Nephron progenitor cell (in vitro differentiated cells): Measurements from ENCODE around the gene UQCRC2.
A peak's percentile ranks its signal among the peaks of the same experiment; 100 is the strongest.

Source experiments
- DNase-seq: peaks from one replicate; pipeline ENCODE4 v3.0.0; 2021
- H3K27ac Mint-ChIP-seq: 2 replicates; pipeline ENCODE4 v1.8.0; 2021; ENCODE audit warnings: mild to moderate bottlenecking, moderate library complexity, mixed read lengths
- H3K27me3 Mint-ChIP-seq: 2 replicates; pipeline ENCODE4 v1.8.0; 2021; ENCODE audit warnings: mild to moderate bottlenecking, low read depth, mixed read lengths; ENCODE audit not compliant: poor library complexity
- H3K36me3 Mint-ChIP-seq: 2 replicates; pipeline ENCODE4 v1.8.0; 2021; ENCODE audit warnings: low read depth, mixed read lengths
- H3K4me1 Mint-ChIP-seq: 2 replicates; pipeline ENCODE4 v1.8.0; 2021; ENCODE audit warnings: mixed read lengths
- H3K4me3 Mint-ChIP-seq: 2 replicates; pipeline ENCODE4 v1.8.0; 2021; ENCODE audit warnings: mild to moderate bottlenecking, moderate library complexity, mixed read lengths
- H3K9me3 Mint-ChIP-seq: 2 replicates; pipeline ENCODE4 v1.8.0; 2021; ENCODE audit warnings: mild to moderate bottlenecking, moderate library complexity, mixed read lengths
- CTCF ChIP-seq: fragments of 200-600 bp; sonication (generic); IDR thresholded peaks from 2 replicates; pipeline ENCODE4 v1.5.0; 2021; ENCODE audit warnings: antibody characterized with exemption

UQCRC2 gene

GRCh38 chr16:21946889-21947635, 6.1 kb upstream of the UQCRC2 start:
- Mint-ChIP-seq H3K4me1 (peaks cover 12% of the 10 kb centered on the region), H3K9me3 (no peaks in the 10 kb centered on the region), H3K4me3 (no peak overlapping the region), H3K36me3 (no peaks in the 10 kb centered on the region), H3K27ac (no peak overlapping the region), H3K27me3 (peaks cover 54% of the 10 kb centered on the region)
- no peak for DNase-seq
- TF ChIP-seq CTCF: no peak

GRCh38 chr16:21949713-21950260, 3.4 kb upstream of the UQCRC2 start:
- DNase-seq: no peak
- H3K4me3 Mint-ChIP-seq: no peak overlapping the region
- H3K4me1 Mint-ChIP-seq: peaks cover 30% of the 10 kb centered on the region
- peaks cover 32% of the 10 kb centered on the region for H3K27me3 Mint-ChIP-seq
- H3K36me3 Mint-ChIP-seq: no peaks in the 10 kb centered on the region
- H3K9me3 Mint-ChIP-seq: no peaks in the 10 kb centered on the region
- no peak for TF ChIP-seq CTCF
- H3K27ac Mint-ChIP-seq: no peak overlapping the region

- H3K4me3 Mint-ChIP-seq: peak overlapping the region; percentile 99
- H3K36me3 Mint-ChIP-seq: peaks cover 7% of the 10 kb centered on the region
- peaks cover 21% of the 10 kb centered on the region for H3K27me3 Mint-ChIP-seq
- no peak for DNase-seq
- no peak for TF ChIP-seq CTCF
- H3K27ac Mint-ChIP-seq: peak overlapping the region; percentile 86
- H3K9me3 Mint-ChIP-seq: no peaks in the 10 kb centered on the region
- peaks cover 30% of the 10 kb centered on the region for H3K4me1 Mint-ChIP-seq
These were observed 2.2 kb upstream of the UQCRC2 start for GRCh38 chr16:21950782-21951521.

GRCh38 chr16:21952040-21952792, 945 bp upstream of the UQCRC2 start:
- no peak for TF ChIP-seq CTCF
- peak; percentile 60 for DNase-seq
- Mint-ChIP-seq H3K27ac (peak overlapping the region; percentile 100), H3K9me3 (no peaks in the 10 kb centered on the region), H3K4me1 (peaks cover 30% of the 10 kb centered on the region), H3K4me3 (peak overlapping the region; percentile 99), H3K27me3 (peaks cover 14% of the 10 kb centered on the region), H3K36me3 (peaks cover 12% of the 10 kb centered on the region)

- Mint-ChIP-seq H3K27ac (peak overlapping the region; percentile 100), H3K9me3 (no peaks in the 10 kb centered on the region), H3K36me3 (peaks cover 20% of the 10 kb centered on the region), H3K27me3 (peaks cover 10% of the 10 kb centered on the region), H3K4me3 (peak overlapping the region; percentile 99), H3K4me1 (peaks cover 30% of the 10 kb centered on the region)
- no peak for TF ChIP-seq CTCF
- no peak for DNase-seq
These were observed 361 bp downstream of the UQCRC2 start for GRCh38 chr16:21953541-21953902.
